Measurements from ENCODE around the gene KRT84. TPM values are rescaled to one million over a fixed set of nuclear protein-coding genes. Genes with fewer than 3 reads are reported as not detected.

Gene KRT84
- total and polyA plus RNA-seq, 7 donors, result not detected

DNA sequence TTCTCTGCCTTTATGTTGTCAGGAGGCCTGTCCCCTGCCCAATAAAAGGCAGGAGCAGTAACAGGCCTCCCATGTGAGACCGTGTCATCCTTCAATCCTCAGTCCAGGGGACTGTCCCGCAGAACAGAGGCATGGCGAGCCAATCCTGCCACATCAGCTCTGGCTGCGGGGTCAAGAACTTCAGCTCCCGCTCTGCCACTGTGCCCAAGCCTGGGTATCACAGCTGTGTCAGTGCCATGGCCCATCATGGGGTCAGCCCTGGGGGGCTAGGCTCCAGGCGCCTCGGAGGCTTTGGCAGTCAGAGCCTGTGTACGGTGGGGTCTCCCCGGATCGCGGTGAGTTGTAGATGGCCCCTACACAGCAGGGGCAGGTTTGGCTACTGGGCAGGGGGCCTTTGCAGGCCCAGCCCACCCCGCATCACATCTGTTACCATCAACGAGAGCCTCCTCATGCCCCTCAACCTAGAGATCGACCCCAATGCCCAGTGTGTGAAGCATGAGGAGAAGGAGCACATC is 44.3 kb downstream of the KRT84 start:
- no peak overlapping the region for H3K27ac ChIP-seq
- no peaks in the 10 kb centered on the region for H3K27me3 ChIP-seq
- peaks cover 0 to 4% (median 0%) of the 10 kb centered on the region in 4 donors for H3K9me3 ChIP-seq
- 92% methylated on average over 14 of the region's 14 CpGs for WGBS, 2 donors
- DNase-seq, result no peak
- no peaks in the 10 kb centered on the region for H3K4me1 ChIP-seq
- H3K4me3 ChIP-seq, result no peak overlapping the region
- intact Hi-C loops (cut with DNase I), result no loop called here
- TF ChIP-seq POLR2A (IDR thresholded peaks at IDR 0.05) (no peak), POLR2AphosphoS5 (IDR thresholded peaks at IDR 0.05) (no peak), EP300 (IDR thresholded peaks at IDR 0.05) (no peak)
- TF ChIP-seq, protein P1, sequence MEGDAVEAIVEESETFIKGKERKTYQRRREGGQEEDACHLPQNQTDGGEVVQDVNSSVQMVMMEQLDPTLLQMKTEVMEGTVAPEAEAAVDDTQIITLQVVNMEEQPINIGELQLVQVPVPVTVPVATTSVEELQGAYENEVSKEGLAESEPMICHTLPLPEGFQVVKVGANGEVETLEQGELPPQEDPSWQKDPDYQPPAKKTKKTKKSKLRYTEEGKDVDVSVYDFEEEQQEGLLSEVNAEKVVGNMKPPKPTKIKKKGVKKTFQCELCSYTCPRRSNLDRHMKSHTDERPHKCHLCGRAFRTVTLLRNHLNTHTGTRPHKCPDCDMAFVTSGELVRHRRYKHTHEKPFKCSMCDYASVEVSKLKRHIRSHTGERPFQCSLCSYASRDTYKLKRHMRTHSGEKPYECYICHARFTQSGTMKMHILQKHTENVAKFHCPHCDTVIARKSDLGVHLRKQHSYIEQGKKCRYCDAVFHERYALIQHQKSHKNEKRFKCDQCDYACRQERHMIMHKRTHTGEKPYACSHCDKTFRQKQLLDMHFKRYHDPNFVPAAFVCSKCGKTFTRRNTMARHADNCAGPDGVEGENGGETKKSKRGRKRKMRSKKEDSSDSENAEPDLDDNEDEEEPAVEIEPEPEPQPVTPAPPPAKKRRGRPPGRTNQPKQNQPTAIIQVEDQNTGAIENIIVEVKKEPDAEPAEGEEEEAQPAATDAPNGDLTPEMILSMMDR (IDR thresholded peaks at IDR 0.05), result no peak
- no peaks in the 10 kb centered on the region for H3K36me3 ChIP-seq

DNA sequence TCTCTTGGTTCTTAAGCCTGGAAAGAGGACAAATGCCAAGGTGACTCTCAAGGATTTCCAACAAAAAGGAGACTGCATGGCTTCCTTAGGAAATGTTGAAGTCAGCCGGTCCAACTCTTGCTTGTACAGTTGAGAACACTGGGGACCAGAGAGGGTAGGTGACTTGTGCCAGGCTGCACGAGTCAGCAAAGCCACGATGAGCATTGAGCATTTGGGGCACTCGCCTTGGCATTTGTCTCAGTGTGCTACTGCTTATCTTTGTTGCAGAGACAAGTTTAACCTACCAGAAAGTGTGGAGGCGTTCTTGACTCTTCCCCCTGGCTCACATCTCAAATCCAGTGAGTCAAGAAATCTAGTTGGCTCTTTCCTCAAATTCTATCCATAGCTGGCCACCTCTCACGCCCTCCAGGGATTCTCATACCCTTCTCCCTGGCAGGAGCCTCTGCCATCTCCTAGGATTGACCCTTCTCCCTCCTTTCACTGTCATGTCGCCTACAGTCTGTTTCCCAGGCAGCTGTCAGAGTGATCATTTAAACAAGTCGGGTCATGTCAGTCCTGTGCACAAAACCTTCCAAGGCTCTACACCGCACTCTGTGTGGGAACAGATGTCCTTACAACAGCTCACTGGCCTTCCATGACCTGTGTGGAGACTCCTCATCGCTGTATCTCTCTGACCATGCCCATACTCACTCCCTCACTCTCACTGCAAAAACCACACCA is 47.1 kb downstream of the KRT84 start:
- Histone ChIP-seq H3K4me1 (no peaks in the 10 kb centered on the region), H3K27ac (no peak overlapping the region), H3K27me3 (no peaks in the 10 kb centered on the region), H3K4me3 (no peak overlapping the region), H3K9me3 (peaks cover 0 to 7% (median 2%) of the 10 kb centered on the region in 4 donors), H3K36me3 (no peaks in the 10 kb centered on the region)
- no peak for DNase-seq
- 51 to 80% methylated on average over 10 of the region's 10 CpGs for WGBS, 2 donors
- no peak for TF ChIP-seq EP300 (IDR thresholded peaks at IDR 0.05)
- intact Hi-C loops (cut with DNase I), result no loop called here

DNA sequence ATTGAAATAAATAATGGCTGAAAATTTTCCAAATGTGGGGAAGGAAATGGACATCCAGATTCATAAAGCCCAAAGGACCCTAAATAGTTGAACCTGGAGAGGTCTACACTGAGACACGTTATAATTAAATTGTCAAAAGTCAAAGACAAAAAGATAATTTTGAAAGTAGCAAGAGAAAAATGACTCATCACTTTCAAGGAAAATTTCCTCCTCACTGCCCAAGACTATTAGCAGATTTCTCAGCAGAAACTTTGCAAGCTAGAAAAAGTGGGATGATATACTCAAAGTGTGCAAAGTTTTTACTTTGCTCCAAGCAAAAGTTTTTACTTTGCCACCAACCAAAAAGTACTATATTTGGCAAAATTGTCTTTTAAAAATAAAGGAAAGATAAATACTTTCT is 48.4 kb downstream of the KRT84 start:
- Histone ChIP-seq H3K27me3 (no peaks in the 10 kb centered on the region), H3K4me1 (no peaks in the 10 kb centered on the region), H3K4me3 (no peak overlapping the region), H3K36me3 (no peaks in the 10 kb centered on the region), H3K27ac (no peak overlapping the region), H3K9me3 (peaks cover 0 to 7% (median 2%) of the 10 kb centered on the region in 4 donors)
- 9 to 57% methylated on average over 1 of the region's 1 CpG for WGBS, 2 donors
- DNase-seq, result no peak
- TF ChIP-seq POLR2AphosphoS5 (IDR thresholded peaks at IDR 0.05) (no peak), POLR2A (IDR thresholded peaks at IDR 0.05) (no peak)
- intact Hi-C loops (cut with DNase I), result no loop called here

DNA sequence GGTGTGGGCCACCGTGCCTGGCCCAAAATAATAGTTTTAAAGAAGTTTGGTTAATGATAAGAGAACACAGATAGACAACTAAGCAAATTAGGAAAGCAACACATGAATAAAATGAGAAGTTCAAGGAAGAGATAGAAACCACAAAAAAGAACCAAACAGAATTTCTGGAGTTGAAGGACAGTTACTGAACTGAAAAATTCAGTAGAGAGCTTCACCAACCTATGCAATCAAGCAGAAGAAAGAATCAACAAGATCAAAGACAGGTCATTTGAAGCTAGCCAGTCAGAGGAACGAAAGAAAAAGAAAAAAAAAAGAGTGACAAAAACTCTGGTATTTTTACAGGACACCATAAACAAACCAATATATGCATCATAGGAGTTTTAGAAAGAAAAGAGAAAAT is 48.8 kb downstream of the KRT84 start:
- 49 to 74% methylated on average over 2 of the region's 2 CpGs for WGBS, 2 donors
- Histone ChIP-seq H3K4me3 (no peak overlapping the region), H3K4me1 (no peaks in the 10 kb centered on the region)

DNA sequence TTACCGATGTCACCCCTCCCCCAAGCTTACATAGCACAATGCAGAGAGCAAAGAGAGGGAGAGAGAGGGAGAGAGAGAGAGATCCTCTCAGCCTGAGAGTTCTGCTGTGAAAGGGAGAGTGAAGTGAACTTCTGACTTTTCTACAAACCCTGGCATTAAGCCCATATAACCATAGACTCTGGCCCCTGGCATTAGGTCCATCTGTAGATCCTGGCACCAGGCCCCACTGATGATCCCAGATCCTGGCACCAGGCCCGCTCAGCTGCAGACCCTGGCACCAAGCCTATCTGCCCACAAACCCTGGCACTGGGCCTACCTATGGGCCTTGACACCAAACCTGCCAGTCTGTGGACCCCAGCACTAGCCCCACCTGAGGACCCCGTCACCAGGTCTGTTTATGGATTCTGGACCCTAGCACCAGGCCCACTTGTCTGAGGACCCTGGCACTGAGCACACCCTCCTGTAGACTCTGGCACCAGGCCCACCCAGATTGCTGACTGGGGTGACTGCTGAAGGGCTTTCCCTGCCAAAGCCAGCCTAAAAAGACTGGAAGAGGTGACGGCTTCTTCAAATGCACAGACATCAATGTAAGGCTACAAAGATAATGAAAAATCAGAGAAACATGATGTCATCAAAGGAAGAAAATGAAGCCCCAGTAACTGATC is 49.7 kb downstream of the KRT84 start:
- DNase-seq, result peak; percentile 62
- Histone ChIP-seq H3K27me3 (no peaks in the 10 kb centered on the region), H3K36me3 (no peaks in the 10 kb centered on the region), H3K4me3 (no peak overlapping the region), H3K9me3 (peaks cover 0 to 7% (median 2%) of the 10 kb centered on the region in 4 donors), H3K27ac (no peak overlapping the region), H3K4me1 (no peaks in the 10 kb centered on the region)
- TF ChIP-seq, protein P1 (IDR thresholded peaks at IDR 0.05), result no peak
- no peak for TF ChIP-seq POLR2AphosphoS5 (IDR thresholded peaks at IDR 0.05)
- TF ChIP-seq POLR2A (IDR thresholded peaks at IDR 0.05), result no peak
- no peak for TF ChIP-seq EP300 (IDR thresholded peaks at IDR 0.05)
- 24 to 72% methylated on average over 4 of the region's 4 CpGs for WGBS, 2 donors
- intact Hi-C loops (cut with DNase I), result no loop called here

More for the DNA sequence above, 48.8 kb downstream of the KRT84 start:
- DNase-seq, result no peak
- H3K9me3 ChIP-seq, result peaks cover 0 to 7% (median 2%) of the 10 kb centered on the region in 4 donors
- TF ChIP-seq POLR2AphosphoS5 (IDR thresholded peaks at IDR 0.05) (no peak), POLR2A (IDR thresholded peaks at IDR 0.05) (no peak), EP300 (IDR thresholded peaks at IDR 0.05) (no peak)
- TF ChIP-seq, protein P1 (IDR thresholded peaks at IDR 0.05), result no peak
- intact Hi-C loops (cut with DNase I), result no loop called here
- no peaks in the 10 kb centered on the region for H3K36me3 ChIP-seq
- H3K27me3 ChIP-seq, result no peaks in the 10 kb centered on the region
- no peak overlapping the region for H3K27ac ChIP-seq

All from sigmoid colon (tissue), 7 donors.